GM18508 (cell line): ENCODE results near the gene EIF3I.

Source experiments
- ATAC-seq: cut with Tn5 transposase; IDR thresholded peaks from one replicate; pipeline ENCODE4 v1.9.1; 2021; ENCODE audit warnings: moderate number of reproducible peaks; ENCODE audit not compliant: insufficient read depth, unreplicated experiment

EIF3I gene

DNA sequence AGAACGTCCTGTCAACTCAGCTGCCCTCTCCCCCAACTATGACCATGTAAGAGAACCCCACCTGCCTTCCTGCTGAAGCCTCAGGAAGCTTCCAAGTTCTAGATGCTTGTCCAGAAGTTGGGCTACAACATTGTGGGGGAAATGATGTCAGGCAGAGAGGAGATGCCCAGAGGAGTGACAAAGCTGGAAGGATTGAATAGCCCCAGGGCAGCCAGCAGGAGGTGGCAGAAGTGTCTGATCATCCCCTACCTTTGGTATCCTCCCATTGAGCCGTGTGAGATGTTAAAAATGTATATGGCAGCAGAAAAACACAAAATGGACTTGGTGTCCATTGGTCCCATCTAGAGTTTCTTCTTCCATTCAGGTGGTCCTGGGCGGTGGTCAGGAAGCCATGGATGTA, 6.6 kb downstream of the EIF3I start:
- ATAC-seq = no peak

DNA sequence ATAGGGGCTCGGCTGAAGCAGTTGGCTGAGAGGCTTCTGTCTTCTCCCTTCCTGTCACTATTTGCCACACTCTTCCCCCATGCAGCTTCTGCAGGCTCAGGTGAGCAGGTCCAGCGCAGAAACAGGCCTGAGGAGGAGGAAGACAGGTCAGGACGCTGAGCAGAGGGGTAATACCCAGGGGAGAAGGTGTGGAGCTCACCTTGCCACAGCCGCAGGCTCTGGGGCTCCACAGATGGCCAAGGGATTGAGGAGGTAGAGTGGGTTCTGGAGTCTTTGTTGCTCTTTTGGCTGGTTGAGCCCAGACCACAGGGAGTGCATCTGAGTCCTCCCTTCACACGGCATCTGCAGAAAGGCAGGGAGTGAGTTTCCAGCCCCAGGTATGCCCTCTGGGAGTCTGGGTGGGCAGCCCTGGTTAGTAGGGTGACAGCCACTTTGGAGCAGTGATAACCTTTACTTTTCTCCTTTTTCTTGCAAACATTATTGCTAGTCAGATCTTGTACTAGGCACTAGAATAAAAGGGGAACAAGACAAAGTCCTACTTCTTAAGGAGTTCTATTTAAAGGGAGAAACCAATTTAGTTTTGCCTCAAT, 9.7 kb downstream of the EIF3I start:
- ATAC-seq = no peak

DNA sequence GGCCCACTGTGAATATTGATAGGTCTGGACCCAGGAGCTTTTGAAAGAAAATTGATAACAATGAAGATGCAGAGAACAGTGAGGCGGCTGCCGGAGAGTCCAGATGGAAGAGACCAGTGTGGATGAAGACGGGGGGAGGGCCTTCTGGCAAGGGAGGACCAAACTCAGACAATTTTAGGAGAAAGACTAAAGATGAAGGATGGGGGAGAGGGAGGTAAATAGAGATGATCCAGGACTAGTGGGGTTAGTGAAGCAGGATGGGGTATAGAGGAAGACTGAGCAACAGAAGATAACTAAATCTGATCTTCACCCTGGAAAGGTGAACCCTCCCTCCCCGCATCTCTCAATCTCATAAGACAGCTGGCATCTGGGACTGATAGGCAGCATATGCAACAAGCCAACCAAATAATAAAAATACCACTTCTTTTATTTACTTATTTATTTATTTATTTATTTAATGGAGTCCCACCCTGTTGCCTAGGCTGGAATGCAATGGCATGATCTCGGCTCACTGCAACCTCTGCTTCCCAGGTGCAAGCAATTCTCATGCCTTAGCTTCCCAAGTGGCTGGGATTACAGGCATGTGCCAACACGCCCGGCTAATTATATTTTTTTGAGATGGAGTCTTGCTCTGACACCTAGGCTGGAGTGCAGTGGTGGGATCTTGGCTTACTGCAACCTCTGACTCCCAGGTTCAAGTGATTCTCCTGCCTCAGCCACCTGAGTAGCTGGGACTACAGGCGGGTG, 10.5 kb downstream of the EIF3I start:
- ATAC-seq = no peak

DNA sequence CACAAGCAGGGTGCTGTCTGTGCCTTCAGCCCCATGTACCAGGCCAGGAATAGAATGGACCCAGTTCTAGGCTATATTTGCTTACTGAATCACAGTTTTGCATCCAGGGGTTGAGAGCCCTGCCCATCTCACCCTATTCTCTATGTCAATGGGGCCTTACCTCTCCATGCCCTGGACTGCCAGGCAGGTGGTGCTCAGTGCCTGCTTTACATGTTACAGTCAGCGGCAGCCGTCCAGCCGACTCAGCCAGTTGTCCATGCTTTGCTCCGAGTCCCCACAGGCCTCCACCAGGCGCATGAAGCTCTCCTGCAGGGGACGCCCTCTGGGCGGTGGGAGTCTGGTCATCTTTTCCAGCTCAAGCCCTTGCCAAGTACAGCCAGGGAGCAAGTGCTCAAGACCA, 12.6 kb downstream of the EIF3I start:
- ATAC-seq = no peak

DNA sequence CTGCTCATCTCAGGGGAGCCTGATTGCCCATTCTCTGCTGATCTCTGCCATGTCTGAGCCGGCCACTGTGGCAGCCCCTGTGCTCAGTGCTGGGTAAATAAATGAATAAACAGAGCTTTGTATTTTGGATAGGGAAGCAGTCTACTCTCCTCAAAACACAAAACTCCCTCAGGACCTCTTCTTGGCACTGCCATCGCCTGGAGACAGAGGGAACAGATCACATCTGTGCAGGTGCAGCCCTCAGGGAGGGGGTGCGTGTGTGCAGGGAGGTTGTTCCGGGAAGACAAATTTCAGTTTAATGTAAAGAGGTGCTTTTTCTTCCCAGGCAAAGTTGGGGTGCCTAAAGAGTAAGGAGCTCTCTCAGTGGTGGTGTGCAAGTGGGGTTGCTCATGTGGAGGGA, 17.1 kb downstream of the EIF3I start:
- ATAC-seq = no peak

DNA sequence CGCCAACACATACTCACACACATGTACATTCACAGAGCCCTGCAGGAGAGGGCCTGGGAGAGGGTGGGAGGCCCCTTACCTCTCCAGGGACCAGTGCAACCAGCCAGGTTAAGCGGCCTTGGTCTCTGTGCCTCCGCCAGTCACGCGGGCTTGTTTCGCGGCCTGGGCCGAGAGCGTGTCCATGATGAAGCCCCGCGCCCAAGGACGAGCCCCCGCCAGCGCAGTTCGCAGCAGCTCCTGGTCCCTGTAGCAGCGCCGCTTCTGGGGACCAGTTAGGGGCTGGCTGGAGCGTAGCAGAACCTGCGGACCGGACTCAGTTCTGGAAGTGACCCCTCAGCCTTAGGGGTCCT, 17.6 kb downstream of the EIF3I start:
- ATAC-seq = no peak

DNA sequence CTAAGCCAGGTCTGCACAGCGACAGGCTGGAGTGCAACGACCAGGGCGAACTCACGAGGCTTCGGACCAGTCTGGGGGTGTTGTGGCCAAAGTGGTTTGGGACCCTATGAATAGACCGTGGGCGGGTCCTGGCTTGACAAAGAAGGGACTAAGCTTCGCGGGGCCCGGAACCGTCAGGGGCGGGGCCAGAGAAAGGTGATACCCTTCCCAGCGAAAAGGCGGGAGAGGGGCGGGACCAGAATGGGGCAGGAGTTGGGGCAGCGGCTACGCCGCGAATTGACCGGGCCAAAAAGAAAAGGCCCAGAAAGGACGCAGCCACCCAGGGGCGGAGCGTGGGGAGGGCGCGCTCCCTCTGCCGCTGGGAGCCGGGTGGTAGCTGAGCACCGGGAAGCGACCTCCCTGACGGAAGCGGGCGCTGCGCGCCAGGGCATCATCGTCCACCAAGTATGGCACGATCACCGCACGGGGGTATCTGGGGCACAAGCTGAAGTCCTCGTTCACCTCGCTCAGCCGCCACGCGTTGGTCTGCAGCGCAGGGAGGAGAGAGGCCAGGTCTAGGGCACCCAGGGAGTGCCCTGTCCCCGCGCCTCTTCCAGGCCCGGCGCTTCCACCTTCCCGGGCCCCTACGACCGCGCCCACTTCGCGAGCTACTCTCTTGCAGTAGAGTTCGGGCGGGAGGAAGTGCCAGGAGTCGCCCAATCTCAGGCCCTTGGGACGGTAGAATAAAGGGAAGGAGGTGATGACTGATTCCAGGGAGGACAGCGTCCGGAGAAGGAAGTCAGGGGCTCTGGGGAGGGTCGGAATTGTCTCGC, 18.1 kb downstream of the EIF3I start:
- ATAC-seq = no peak

DNA sequence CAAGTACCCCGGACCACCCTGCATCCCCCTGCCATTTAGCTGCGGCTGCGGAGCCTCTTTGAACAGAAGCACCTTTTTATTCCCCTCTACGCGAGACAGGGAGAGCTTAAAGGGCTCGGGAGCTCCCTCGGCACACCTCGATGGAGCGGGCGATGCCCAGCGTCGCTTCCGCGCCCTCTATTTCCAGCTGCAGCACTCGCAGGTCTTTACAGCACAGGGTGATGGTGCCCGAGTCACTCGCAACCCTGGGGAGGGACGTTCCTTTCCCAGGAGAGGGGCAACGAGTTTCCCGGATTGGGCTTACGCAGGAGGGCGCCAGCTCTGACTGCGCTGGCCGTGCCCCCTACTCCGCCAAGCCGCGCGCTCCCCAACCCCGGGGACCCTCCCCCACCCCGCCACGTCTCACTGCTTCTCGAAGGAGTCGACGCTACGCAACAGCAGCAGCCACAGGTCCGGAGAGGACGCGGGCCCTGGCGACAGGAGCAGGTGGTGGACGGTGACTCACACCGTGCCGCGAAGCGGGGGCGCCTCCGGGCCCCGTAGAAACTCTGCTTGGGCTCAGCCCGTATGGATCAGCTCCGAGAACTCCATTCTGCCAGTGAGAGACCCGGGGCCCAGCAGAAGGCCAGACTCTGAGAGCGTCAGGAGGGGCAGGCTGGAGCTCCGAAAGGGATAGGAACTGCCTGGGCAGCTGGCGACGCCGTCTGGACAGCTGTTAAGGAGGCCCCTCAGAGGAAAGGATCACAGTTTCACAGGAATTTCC, 19.0 kb downstream of the EIF3I start:
- no peak for ATAC-seq

DNA sequence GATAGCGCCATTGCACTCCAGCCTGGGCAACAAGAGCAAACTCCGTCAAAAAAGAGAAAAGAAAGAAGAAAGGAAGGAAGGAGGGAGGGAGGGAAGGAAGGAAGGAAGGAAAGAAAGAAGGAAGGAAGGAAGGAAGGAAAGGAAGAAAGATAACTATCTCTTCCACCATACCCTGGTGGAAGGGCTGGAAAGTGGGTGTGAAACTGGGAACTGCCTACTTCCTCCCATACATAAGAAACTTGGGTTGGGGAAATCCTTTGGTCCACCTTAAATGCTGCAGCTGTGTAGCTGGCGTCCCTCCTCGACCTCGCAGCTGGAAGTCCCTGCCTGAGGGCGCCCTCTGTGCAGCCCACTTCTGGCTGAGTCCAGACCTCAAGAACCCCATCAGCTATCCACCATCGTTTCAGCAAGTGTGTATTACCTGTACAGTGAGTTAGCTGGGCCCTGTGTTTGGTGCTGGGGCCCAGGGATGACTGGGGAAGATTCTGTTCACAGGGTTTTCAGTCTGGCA, 20.2 kb downstream of the EIF3I start:
- ATAC-seq = no peak

DNA sequence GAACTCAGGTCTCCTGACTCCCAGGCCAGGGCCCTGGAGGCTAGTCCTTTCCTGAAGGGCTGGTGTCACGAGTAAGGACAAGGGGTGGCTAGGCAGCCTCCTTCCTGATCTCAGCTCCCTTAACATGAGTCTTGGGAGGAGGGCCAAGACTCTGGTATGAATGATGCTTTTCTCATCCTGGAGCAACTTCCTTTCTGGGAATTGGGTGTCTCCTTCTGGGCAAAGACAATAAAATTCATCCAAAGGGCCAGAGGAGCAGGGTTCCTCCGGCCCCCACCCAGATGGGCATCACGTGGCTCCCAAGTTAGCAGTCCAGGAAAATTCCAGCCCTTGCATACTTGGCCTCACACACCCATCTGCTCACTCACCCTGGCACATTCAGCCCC, 24.7 kb downstream of the EIF3I start, which contains the start of gene FAM167B:
Gene FAM167B (plus strand): TSS at position 335 of the 386 bp plus-strand sequence. CDS start 200 bp downstream, outside the sequence.
- ATAC-seq = no peak

DNA sequence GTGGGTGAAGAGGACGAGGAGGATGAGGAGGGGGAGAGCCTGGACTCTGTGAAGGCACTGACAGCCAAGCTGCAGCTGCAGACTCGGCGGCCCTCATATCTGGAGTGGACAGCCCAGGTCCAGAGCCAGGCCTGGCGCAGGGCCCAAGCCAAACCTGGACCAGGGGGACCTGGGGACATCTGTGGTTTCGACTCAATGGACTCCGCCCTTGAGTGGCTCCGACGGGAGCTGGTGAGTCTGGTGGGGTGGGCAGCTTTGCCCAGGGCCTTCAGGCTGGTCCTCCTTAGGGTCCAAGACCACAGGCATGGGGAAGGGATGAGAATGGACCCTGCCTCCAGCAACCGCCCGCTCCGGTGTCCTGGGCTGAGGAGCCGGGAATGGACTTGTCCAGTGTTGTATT, 25.2 kb downstream of the EIF3I start:
- no peak for ATAC-seq

DNA sequence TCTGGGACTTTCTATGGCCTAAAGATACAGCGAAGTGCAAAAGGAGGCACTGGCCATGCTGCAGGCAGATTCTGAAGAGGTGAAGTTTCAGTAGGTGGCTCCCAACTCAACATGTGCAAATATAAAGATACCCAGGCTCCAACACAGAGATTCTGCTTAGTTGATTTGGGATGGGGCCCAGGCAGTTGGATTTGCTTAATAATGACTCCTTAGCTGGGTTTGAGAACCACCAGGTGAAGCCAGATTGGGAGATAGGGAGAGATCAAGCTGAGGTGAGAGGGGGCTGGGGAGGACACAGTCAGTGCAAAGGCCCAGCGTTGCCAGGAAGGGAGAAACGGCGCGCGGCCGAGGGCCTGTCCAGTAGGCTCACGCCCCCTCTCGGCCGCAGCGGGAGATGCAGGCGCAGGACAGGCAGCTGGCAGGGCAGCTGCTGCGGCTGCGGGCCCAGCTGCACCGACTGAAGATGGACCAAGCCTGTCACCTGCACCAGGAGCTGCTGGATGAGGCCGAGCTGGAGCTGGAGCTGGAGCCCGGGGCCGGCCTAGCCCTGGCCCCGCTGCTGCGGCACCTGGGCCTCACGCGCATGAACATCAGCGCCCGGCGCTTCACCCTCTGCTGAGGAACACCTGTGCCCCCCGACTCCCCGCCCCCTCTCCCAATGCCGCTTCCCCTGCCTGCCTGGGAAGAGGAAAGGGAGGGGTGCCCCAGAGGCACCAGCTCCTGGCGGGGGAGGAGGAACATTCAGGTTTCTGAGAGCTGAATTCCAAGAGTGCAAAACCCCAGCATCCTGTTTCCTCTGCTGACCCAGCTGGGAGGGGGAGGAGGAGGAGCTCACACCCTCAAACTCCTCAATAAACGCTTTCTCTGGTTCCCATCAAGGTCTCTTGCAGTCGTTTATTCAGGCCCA, 26.0 kb downstream of the EIF3I start:
- ATAC-seq = no peak

DNA sequence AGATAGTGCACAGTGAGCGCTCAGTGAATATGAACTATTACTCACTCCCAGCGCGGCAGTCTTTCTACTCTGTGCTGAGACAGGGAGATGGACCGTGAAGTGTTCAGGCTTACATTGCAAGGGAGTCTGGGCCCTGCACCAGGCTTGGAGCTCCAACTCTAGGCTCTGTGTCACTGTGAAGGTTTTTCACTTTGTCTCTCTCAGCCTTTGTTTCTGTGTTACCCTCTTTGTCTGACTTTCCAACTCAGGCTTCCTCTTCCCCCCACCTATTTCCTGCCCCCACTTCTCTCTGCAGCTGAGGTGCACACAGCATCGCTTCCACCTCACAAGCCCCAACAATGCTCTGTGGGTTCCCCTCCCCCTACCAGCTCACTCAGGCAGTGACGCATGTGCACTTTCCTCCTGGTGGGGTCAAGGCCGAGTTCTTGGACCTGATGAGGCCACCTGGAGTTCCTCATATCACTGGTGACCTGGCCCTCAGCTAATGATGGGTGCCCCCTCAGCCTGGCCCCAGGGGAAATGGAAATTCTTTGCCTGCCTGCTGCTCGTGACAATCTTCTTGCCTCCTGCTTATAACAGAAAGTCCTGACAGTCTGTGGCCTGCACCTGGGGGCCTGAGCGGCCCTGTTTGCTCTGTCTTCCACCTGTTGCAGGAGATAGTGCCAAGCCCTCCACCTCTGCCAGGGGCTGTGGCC, 27.8 kb downstream of the EIF3I start:
- ATAC-seq = peak; percentile 36

DNA sequence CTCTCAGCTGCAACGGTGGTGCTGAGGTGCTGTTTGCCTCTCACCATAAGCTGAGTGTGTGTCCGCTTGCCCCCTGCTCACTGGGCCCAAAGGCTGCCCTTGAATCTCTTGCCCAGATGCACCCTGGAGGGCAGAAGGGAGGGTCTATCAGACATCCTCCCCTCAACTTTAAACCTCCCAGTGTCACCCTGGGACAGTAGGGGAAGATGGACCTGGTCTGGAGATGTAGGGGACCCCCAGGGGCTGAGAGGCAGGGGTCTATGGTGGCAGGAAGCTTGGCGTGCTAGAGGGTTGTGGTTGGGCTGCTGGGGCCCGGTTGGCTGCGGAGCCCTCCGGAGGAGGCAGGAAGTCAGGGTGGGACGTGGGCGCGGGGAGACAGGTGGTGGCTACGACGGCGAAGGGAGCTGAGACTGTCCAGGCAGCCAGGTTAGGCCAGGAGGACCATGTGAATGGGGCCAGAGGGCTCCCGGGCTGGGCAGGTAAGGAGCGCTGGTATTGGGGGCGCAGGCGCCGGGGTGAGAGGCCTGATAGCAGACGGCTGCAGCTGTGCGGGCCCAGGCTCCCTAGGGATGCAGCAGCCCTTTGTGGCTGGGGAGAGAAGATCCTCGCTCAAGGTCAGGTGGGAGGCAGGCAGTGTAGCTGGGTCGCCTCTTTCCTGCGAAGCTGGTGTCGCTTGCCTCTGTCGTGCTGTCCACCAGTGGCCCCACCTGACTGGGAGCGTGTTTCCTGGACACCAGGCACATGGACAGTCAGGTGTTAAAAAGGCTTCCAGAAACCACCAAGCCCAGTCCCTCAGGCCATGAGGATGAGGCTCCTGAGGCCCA, 28.9 kb downstream of the EIF3I start, which contains the start of gene LCK:
Gene LCK (plus strand): TSS at position 373 of the 824 bp plus-strand sequence. CDS start 23,065 bp downstream, outside the sequence.
- ATAC-seq = no peak

DNA sequence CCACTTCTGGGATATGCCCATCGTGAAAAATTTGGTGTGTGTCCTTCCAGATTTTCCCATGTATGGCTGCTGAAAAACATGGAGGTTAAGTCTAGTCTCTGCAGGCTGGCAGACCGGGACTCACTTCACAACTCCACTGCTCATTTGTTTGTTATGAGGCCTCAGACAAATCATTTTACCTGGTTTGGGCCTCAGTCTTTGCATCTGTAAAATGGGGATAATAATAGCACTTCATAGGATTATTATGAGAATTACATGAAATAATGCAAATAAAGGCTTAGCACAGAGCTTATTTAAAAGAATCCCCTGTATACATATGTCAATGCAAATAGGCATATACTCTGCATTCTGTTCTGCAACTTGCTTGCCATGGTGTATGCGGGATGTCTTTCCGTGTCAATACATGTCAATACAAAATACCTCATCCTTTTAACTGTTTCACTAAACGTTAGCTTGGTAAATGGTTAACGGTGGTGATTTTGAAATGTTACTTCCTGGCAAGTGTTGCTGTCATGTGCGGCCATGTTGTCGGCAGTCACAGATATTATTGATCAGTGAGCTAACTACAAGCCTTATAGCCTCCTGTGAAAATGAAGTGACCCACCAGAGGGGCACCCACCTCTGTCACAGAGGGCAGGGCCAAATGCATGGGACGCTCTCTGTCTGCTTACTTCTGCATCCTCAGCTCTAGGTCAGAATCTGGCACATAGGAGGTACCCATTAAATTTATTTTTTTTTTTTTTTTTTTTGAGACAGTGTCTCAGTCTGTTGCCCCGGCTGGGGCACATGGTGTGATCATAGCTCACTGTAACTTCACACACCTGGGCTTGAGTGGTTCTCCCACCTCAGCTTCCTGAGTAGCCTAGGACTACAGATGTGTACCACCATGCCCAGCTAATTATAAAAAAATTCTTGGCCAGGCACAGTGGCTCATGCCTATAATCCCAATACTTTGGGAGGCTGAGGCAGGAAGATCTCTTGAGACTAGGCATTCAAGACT, 33.2 kb downstream of the EIF3I start:
- no peak for ATAC-seq

DNA sequence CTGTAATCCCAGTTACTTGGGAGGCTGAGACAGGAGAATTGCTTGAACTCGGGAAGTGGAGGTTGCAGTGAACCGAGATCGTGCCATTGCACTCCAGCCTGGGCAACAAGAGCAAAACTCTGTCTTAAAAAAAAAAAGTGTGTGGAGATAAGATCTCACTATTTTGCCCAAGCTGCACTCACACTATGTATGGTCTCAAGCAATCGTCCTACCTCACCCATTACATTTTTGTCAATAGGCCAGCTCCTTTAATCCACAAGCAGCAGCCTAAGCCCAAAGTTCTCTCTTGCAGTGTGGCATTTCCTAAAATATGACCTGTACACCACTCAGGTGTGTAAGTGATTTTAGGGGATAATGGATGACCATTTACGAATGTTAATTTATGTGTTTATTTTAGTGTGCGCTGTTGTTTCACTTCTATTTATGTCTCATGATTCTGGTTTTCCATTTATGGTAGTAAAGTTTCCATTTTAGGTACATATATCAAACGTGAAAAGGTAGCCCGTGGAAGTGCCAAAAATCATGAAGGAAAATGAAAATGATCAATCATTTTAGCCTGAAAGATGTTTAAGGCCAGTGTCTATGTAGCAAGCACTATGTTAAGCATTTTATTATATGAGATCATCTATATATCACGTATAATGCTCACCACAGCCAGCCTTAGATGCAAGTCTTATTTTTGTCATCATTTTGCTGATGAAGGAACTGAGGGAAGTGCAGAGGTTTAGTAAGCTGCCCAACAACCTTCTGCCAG, 34.4 kb downstream of the EIF3I start:
- no peak for ATAC-seq
